Measurements from ENCODE around the gene HEMGN.

HEMGN gene

DNA sequence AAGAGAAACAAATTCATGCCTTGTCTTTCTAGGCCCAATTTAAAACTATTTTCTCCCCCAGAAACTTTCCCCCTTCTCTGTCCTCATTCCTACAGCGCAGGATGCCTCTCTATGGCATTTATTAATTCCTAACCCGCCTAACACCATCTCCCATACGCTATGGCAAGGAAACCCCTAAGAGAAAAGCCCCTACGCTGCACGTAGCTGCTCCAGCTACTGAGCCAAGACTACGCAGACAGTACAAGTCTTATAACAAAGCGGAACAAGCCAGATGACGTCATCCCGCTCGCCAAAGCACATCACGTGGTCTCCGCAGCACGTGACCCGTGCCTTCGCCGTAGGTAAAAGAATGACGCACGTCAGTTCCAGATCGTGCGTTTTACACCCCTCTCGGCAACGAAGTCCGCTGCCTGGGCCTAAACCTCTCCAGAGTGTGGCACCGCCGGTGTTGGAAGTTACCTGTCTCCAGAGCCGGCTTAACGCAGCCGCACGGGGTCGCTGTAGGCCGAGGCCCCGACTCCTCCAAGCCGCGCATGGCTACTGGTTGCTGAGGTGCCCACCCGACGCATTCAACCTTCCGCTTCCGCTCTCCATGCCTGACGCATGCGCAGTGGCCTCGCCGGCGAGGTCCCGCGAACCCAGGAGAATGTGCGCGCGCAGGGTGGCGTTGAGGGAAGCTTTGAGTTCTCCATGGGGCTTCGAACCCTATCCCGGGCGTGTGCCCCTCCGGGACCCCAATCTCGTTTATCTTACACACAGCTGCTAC, 15.8 kb downstream of the HEMGN start, which contains the start of gene TRMO:
Gene TRMO, minus strand, starts transcription at position 542 of the 766 bp plus-strand sequence. Its CDS starts 7 bp downstream, at position 535.
- H3K4me3 ChIP-seq (replicated peaks in 1 of 2; ENCODE audit: low read depth in 2 of 2, low read length in 2 of 2) = peak within 1 kb of the TSS; percentile 65 to 74
- TF ChIP-seq, protein P1, sequence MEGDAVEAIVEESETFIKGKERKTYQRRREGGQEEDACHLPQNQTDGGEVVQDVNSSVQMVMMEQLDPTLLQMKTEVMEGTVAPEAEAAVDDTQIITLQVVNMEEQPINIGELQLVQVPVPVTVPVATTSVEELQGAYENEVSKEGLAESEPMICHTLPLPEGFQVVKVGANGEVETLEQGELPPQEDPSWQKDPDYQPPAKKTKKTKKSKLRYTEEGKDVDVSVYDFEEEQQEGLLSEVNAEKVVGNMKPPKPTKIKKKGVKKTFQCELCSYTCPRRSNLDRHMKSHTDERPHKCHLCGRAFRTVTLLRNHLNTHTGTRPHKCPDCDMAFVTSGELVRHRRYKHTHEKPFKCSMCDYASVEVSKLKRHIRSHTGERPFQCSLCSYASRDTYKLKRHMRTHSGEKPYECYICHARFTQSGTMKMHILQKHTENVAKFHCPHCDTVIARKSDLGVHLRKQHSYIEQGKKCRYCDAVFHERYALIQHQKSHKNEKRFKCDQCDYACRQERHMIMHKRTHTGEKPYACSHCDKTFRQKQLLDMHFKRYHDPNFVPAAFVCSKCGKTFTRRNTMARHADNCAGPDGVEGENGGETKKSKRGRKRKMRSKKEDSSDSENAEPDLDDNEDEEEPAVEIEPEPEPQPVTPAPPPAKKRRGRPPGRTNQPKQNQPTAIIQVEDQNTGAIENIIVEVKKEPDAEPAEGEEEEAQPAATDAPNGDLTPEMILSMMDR (IDR thresholded peaks at IDR 0.05; ENCODE audit: low read depth, low read length) = peak; percentile 63
- DNase-seq (ENCODE audit: low read depth in 2 of 2) = peak; percentile 99

DNA sequence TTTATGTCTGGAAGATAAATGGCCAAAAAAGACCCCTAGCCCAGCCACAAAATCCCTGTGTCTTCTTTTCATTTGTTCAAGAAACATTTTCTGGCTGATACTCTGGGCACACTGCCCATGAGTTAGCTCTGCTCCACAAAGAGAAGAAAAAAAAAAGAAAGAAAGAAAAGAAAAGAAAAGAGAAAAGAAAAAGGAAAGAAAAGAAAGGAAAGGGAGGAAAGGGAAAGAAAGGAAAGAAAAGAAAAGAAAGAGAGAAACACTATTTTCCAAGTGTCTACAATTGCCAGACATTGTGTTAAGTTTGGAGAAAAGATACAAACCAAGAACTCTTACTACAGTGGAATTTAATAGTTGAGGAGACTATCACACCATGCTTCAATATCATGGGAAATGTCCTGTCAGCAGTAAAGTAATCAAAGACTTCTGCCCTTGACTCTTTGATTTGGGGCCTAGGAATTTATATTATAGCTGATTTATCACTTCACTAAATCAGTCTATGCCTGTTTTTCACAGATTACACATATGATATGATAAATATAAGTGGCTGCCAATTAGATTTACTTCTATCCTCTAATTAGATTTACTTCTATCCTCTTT, 18.7 kb downstream of the HEMGN start:
- no peak overlapping the region for H3K4me3 ChIP-seq (replicated peaks in 1 of 2; ENCODE audit: low read depth in 2 of 2, low read length in 2 of 2)
- no peak for DNase-seq (ENCODE audit: low read depth in 2 of 2)
- TF ChIP-seq, protein P1 (IDR thresholded peaks at IDR 0.05; ENCODE audit: low read depth, low read length) = no peak

DNA sequence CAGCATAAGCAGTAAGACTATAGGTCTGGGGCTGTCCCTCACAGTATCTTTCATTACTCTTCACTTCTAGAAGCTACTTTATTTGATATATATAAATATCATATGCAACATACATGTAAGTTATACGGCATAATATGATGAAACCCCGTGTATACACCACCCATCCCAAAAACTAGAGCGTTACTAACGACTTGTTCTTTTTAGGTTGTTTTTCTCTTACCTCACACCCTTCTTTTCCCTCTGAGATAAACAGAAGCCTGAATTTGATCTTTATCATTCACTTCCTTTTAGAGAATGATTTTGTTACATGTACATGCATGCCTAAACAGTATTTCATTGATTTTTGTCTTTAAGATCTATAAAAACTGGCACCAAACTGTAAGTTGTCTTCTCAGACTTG, 19.4 kb downstream of the HEMGN start:
- no peak overlapping the region for H3K4me3 ChIP-seq (replicated peaks in 1 of 2; ENCODE audit: low read depth in 2 of 2, low read length in 2 of 2)
- DNase-seq (ENCODE audit: low read depth in 2 of 2) = no peak
- TF ChIP-seq, protein P1 (IDR thresholded peaks at IDR 0.05; ENCODE audit: low read depth, low read length) = no peak

DNA sequence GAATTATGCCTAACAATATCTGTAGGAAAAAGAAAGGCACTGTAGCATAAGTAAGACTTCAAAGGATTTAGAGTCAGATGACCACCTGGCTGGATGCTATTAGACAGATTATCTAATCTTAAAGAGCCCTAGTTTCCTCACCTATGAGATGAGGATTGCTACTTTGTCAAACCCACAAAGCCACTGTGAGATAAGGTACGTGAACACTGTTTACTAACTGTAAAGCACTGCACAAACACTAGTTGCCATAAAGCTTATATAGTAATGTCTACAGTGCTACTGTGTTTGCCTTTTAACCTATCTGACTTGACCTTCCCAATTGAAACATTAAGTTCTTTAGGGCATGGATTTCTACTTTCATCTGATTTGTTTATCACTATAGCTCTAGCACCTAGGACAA, 26.0 kb downstream of the HEMGN start:
- H3K4me3 ChIP-seq (replicated peaks in 1 of 2; ENCODE audit: low read depth in 2 of 2, low read length in 2 of 2) = no peak overlapping the region
- DNase-seq (ENCODE audit: low read depth in 2 of 2) = no peak
- TF ChIP-seq, protein P1 (IDR thresholded peaks at IDR 0.05; ENCODE audit: low read depth, low read length) = no peak

DNA sequence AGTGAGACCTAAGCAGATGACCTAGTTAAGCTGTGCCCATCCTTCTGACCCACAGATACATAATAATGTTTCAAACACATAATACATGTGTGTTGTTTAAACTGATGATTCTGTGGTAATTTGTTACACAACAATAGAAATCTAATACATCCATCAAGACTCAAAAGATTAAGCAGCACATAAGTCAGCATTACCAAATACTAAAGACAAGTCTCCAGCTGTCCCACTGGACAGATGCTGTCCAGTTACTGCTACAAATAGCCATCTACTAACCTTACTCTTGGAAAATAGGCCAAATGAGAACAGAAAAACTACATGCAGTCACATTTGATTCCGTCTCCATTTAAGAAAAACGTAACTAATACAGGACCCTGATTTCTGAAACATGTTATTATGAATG, 26.4 kb downstream of the HEMGN start:
- no peak for DNase-seq (ENCODE audit: low read depth in 2 of 2)
- no peak overlapping the region for H3K4me3 ChIP-seq (replicated peaks in 1 of 2; ENCODE audit: low read depth in 2 of 2, low read length in 2 of 2)
- TF ChIP-seq, protein P1 (IDR thresholded peaks at IDR 0.05; ENCODE audit: low read depth, low read length) = no peak

DNA sequence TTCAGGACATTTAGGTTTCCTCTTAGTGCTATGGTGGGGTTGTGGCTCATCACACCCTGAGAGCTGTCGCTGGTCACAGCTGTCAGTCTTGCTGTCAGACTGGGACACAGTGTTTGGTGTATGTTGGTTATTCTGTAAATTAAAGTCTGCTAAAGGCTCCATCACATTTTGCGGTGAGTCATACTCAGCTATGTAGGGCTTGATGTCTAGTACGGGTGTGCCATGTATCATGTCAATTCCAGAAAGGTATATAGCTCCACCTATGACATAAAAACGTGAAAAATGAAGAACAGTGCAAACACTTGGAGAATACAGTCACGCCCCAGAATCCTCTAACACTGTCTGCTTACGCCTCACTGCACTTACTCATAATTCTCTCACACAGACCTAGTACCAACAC, 27.6 kb downstream of the HEMGN start:
- TF ChIP-seq, protein P1 (IDR thresholded peaks at IDR 0.05; ENCODE audit: low read depth, low read length) = no peak
- H3K4me3 ChIP-seq (replicated peaks in 1 of 2; ENCODE audit: low read depth in 2 of 2, low read length in 2 of 2) = no peak overlapping the region

More for the DNA sequence above, 27.6 kb downstream of the HEMGN start:
- no peak for DNase-seq (ENCODE audit: low read depth in 2 of 2)
